T-helper 2 cell treated with Interferon-gamma antibody and Interleukin-4, amounts not matched to agents 100 ng/mL and 5 ng/mL, for 36 hours (primary cell): ENCODE data around the gene OTOS. TPM values are rescaled to one million over a fixed set of nuclear protein-coding genes. Genes with fewer than 3 reads are reported as not detected.

Experiments
- intact Hi-C: fragments of 100-400 bp; cut with micrococcal nuclease; formaldehyde crosslinking; loops from one replicate; pipeline ENCODE4 v1.15.1; 2023
- total RNA-seq: library from RNA; stranded (reverse); gene quantifications from 2 replicates; pipeline ENCODE4 v1.2.3, GENCODE V29; 2022

The OTOS gene
- total RNA-seq, 1 donor from 2014 or later: not detected

- intact Hi-C loops: no loop called here
Observed at GRCh38 chr2:240153418-240153817, 13.0 kb upstream of the OTOS start.

GRCh38 chr2:240151477-240152031 is 11.1 kb upstream of the OTOS start:
- intact Hi-C loops: loop anchor here (2.0 kb wide), 1 partner anchor 287 kb away; no protein-coding TSS in a partner anchor

- intact Hi-C loops: loop anchor here (2.0 to 10.0 kb wide), 2 partner anchors 289 to 1115 kb away; no protein-coding TSS in a partner anchor
Observed at GRCh38 chr2:240149943-240150784, 9.7 kb upstream of the OTOS start.

GRCh38 chr2:240147911-240148587 is 7.6 kb upstream of the OTOS start:
- intact Hi-C loops: loop anchor here (10.0 kb wide), 1 partner anchor 1113 kb away; no protein-coding TSS in a partner anchor

- intact Hi-C loops: loop anchor here (10.0 kb wide), 1 partner anchor 1113 kb away; no protein-coding TSS in a partner anchor
Observed at GRCh38 chr2:240147382-240147781, 6.9 kb upstream of the OTOS start.

GRCh38 chr2:240146627-240147278 is 6.3 kb upstream of the OTOS start:
- intact Hi-C loops: loop anchor here (10.0 kb wide), 1 partner anchor 1112 kb away; no protein-coding TSS in a partner anchor

GRCh38 chr2:240146141-240146561 is 5.7 kb upstream of the OTOS start:
- intact Hi-C loops: loop anchor here (10.0 kb wide), 1 partner anchor 1111 kb away; no protein-coding TSS in a partner anchor

GRCh38 chr2:240145461-240145860 is 5.0 kb upstream of the OTOS start:
- intact Hi-C loops: loop anchor here (10.0 kb wide), 1 partner anchor 1111 kb away; no protein-coding TSS in a partner anchor

- intact Hi-C loops: loop anchor here (10.0 kb wide), 1 partner anchor 1110 kb away; no protein-coding TSS in a partner anchor
Observed at GRCh38 chr2:240144649-240145261, 4.3 kb upstream of the OTOS start.

GRCh38 chr2:240143801-240144648 is 3.6 kb upstream of the OTOS start:
- intact Hi-C loops: loop anchor here (1.0 to 10.0 kb wide), 2 partner anchors 83 to 1109 kb away; no protein-coding TSS in a partner anchor

- intact Hi-C loops: loop anchor here (1.0 to 10.0 kb wide), 2 partner anchors 82 to 1108 kb away; no protein-coding TSS in a partner anchor
Observed at GRCh38 chr2:240143276-240143675, 2.8 kb upstream of the OTOS start.

- intact Hi-C loops: loop anchor here (1.0 to 10.0 kb wide), 2 partner anchors 82 to 1108 kb away; no protein-coding TSS in a partner anchor
Observed at GRCh38 chr2:240142859-240143258, 2.4 kb upstream of the OTOS start.

GRCh38 chr2:240142256-240142775 is 1.9 kb upstream of the OTOS start:
- intact Hi-C loops: loop anchor here (10.0 kb wide), 1 partner anchor 1108 kb away; no protein-coding TSS in a partner anchor

GRCh38 chr2:240141736-240142135 is 1.3 kb upstream of the OTOS start:
- intact Hi-C loops: loop anchor here (10.0 kb wide), 1 partner anchor 1107 kb away; no protein-coding TSS in a partner anchor

GRCh38 chr2:240140920-240141319 is 462 bp upstream of the OTOS start:
- intact Hi-C loops: loop anchor here (10.0 kb wide), 1 partner anchor 1106 kb away; no protein-coding TSS in a partner anchor

- intact Hi-C loops: loop anchor here (5.0 to 10.0 kb wide), 2 partner anchors 297 to 1105 kb away; partner anchors contain the start of gene GPC1
Observed at GRCh38 chr2:240139666-240140393, 628 bp downstream of the OTOS start.

GRCh38 chr2:240139011-240139441 is 1.4 kb downstream of the OTOS start:
- intact Hi-C loops: loop anchor here (5.0 kb wide), 1 partner anchor 298 kb away; the partner anchor contains the start of gene GPC1
